ENCODE data around the gene IGFL4.

DNA sequence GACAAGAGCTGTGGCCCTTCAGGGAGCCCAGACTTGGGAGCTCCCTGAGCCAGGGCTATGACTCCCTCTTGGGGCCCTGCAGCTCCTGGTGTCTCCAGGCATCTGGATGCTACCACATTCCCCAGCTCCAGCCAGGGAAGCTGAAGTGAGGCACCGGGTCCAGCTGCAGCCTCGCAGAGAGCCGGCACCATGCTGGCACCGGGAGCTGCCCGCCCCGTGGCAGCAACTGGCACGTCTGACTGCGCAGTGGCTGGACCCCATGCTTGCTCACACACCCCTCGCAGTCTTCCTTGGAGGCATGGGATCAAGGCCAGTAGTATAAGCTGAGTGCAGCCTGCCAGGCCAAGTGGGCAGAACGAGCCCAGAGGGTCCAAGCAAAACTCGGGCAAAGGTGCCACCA, 7.4 kb downstream of the IGFL4 start:
- TF ChIP-seq, protein P1, sequence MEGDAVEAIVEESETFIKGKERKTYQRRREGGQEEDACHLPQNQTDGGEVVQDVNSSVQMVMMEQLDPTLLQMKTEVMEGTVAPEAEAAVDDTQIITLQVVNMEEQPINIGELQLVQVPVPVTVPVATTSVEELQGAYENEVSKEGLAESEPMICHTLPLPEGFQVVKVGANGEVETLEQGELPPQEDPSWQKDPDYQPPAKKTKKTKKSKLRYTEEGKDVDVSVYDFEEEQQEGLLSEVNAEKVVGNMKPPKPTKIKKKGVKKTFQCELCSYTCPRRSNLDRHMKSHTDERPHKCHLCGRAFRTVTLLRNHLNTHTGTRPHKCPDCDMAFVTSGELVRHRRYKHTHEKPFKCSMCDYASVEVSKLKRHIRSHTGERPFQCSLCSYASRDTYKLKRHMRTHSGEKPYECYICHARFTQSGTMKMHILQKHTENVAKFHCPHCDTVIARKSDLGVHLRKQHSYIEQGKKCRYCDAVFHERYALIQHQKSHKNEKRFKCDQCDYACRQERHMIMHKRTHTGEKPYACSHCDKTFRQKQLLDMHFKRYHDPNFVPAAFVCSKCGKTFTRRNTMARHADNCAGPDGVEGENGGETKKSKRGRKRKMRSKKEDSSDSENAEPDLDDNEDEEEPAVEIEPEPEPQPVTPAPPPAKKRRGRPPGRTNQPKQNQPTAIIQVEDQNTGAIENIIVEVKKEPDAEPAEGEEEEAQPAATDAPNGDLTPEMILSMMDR (IDR thresholded peaks at IDR 0.05; ENCODE audit: low read length) = no peak
- no peak for TF ChIP-seq EZH2 (IDR thresholded peaks at IDR 0.05; ENCODE audit: borderline replicate concordance, low read length)

Measured in OCI-LY1 (cell line).